ENCODE results near the gene AFF1. TPM values are rescaled to one million over a fixed set of nuclear protein-coding genes. Genes with fewer than 3 reads are reported as not detected.

AFF1 gene
- total RNA-seq, 1 experiment from 2014 or later, result 52.8 TPM

DNA sequence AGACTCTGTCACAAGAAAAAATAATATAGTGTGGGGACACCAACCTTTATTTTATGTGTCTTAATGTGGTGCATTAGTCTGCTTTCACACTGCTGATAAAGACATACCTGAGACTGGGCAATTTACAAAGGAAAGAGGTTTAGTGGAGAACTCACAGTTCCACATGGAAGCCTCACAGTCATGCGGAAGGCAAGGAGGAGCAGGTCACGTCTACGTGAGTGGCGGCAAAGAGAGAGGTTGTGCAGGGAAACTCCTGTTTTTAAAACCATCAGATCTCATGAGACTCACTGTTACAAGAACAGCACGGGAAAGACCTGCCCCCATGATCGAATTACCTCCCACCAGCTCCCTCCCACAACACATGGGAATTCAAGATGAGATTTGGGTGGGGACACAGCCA is 130.2 kb downstream of the AFF1 start:
- Histone ChIP-seq H3K36me3 (ENCODE audit: low read depth) (no peaks in the 10 kb centered on the region), H3K79me2 (ENCODE audit: low read depth) (no peaks in the 10 kb centered on the region), H3K27me3 (ENCODE audit: insufficient read depth, low read depth) (no peaks in the 10 kb centered on the region), H3K4me2 (no peak overlapping the region), H3F3A (ENCODE audit: insufficient read depth, low read depth) (no peaks in the 10 kb centered on the region), H3K4me1 (replicated peaks; ENCODE audit: insufficient read depth) (no peaks in the 10 kb centered on the region), H3K4me3 (no peak overlapping the region), H3K9me2 (ENCODE audit: insufficient read depth) (no peaks in the 10 kb centered on the region), H3K9me3 (ENCODE audit: insufficient read depth, low read depth) (no peaks in the 10 kb centered on the region), H3K27ac (no peak overlapping the region), H2AFZ (no peak overlapping the region), H4K20me1 (ENCODE audit: insufficient read depth) (no peaks in the 10 kb centered on the region)
- ChIA-PET CTCF (no interaction called here), POLR2A (ENCODE audit: unreplicated experiment) (no interaction called here)
- DNase-seq, result no peak
- no peak for TF ChIP-seq EZH2 (IDR thresholded peaks at IDR 0.05; ENCODE audit: low read depth)
- TF ChIP-seq, protein P1, sequence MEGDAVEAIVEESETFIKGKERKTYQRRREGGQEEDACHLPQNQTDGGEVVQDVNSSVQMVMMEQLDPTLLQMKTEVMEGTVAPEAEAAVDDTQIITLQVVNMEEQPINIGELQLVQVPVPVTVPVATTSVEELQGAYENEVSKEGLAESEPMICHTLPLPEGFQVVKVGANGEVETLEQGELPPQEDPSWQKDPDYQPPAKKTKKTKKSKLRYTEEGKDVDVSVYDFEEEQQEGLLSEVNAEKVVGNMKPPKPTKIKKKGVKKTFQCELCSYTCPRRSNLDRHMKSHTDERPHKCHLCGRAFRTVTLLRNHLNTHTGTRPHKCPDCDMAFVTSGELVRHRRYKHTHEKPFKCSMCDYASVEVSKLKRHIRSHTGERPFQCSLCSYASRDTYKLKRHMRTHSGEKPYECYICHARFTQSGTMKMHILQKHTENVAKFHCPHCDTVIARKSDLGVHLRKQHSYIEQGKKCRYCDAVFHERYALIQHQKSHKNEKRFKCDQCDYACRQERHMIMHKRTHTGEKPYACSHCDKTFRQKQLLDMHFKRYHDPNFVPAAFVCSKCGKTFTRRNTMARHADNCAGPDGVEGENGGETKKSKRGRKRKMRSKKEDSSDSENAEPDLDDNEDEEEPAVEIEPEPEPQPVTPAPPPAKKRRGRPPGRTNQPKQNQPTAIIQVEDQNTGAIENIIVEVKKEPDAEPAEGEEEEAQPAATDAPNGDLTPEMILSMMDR (conservative IDR thresholded peaks at IDR 0.05), result no peak
- intact Hi-C loops (cut with micrococcal nuclease; ENCODE audit: unreplicated experiment), result no loop called here
- no TSS peak for BruUV-seq (replicated peaks)

GRCh38 chr4:87066403-87067123 is 131.8 kb downstream of the AFF1 start:
- POLR2A ChIA-PET (ENCODE audit: unreplicated experiment), result no interaction called here
- no peak for DNase-seq
- no peak overlapping the region for H3K4me2 ChIP-seq
- no peak overlapping the region for H2AFZ ChIP-seq
- no peaks in the 10 kb centered on the region for H3K4me1 ChIP-seq (replicated peaks; ENCODE audit: insufficient read depth)
- no TSS peak for BruUV-seq (replicated peaks)
- H3K9me2 ChIP-seq (ENCODE audit: insufficient read depth), result no peaks in the 10 kb centered on the region
- H4K20me1 ChIP-seq (ENCODE audit: insufficient read depth), result no peaks in the 10 kb centered on the region
- no peak overlapping the region for H3K4me3 ChIP-seq
- H3F3A ChIP-seq (ENCODE audit: insufficient read depth, low read depth), result no peaks in the 10 kb centered on the region
- intact Hi-C loops (cut with micrococcal nuclease; ENCODE audit: unreplicated experiment), result no loop called here
- no peaks in the 10 kb centered on the region for H3K9me3 ChIP-seq (ENCODE audit: insufficient read depth, low read depth)
- TF ChIP-seq, protein P1 (conservative IDR thresholded peaks at IDR 0.05), result no peak
- no peak for TF ChIP-seq EZH2 (IDR thresholded peaks at IDR 0.05; ENCODE audit: low read depth)
- CTCF ChIA-PET, result no interaction called here
- H3K27me3 ChIP-seq (ENCODE audit: insufficient read depth, low read depth), result no peaks in the 10 kb centered on the region
- no peaks in the 10 kb centered on the region for H3K79me2 ChIP-seq (ENCODE audit: low read depth)
- H3K36me3 ChIP-seq (ENCODE audit: low read depth), result no peaks in the 10 kb centered on the region
- no peak overlapping the region for H3K27ac ChIP-seq

GRCh38 chr4:87067124-87067885 is 132.5 kb downstream of the AFF1 start:
- no peaks in the 10 kb centered on the region for H3K79me2 ChIP-seq (ENCODE audit: low read depth)
- TF ChIP-seq, protein P1 (conservative IDR thresholded peaks at IDR 0.05), result no peak
- TF ChIP-seq EZH2 (IDR thresholded peaks at IDR 0.05; ENCODE audit: low read depth), result no peak
- ChIA-PET CTCF (interaction anchor here (0.7 kb wide), 1 partner anchor 25 kb away, joined by 3 read pairs; no protein-coding TSS in a partner anchor), POLR2A (ENCODE audit: unreplicated experiment) (no interaction called here)
- H2AFZ ChIP-seq, result no peak overlapping the region
- H3K4me1 ChIP-seq (replicated peaks; ENCODE audit: insufficient read depth), result no peaks in the 10 kb centered on the region
- H3K9me2 ChIP-seq (ENCODE audit: insufficient read depth), result no peaks in the 10 kb centered on the region
- no peaks in the 10 kb centered on the region for H3F3A ChIP-seq (ENCODE audit: insufficient read depth, low read depth)
- no peak overlapping the region for H3K4me3 ChIP-seq
- BruUV-seq (replicated peaks), result no TSS peak
- intact Hi-C loops (cut with micrococcal nuclease; ENCODE audit: unreplicated experiment), result no loop called here
- H3K27me3 ChIP-seq (ENCODE audit: insufficient read depth, low read depth), result no peaks in the 10 kb centered on the region
- DNase-seq, result no peak
- H3K9me3 ChIP-seq (ENCODE audit: insufficient read depth, low read depth), result no peaks in the 10 kb centered on the region
- no peaks in the 10 kb centered on the region for H3K36me3 ChIP-seq (ENCODE audit: low read depth)
- H4K20me1 ChIP-seq (ENCODE audit: insufficient read depth), result no peaks in the 10 kb centered on the region
- H3K27ac ChIP-seq, result no peak overlapping the region
- no peak overlapping the region for H3K4me2 ChIP-seq
